Lung (tissue), 12 donors: ENCODE measurements around the gene RXRA. TPM values are rescaled to one million over a fixed set of nuclear protein-coding genes. Genes with fewer than 3 reads are reported as not detected.

ENCODE experiments used
- ATAC-seq: fragments of 200-7000 bp; cut with Tn5 transposase; one replicate; pipeline ENCODE4 v1.9.1; 2020; ENCODE audit warnings: moderate number of reproducible peaks; ENCODE audit not compliant: insufficient read depth, low FRiP score
- DNase-seq, 3 donors: peaks; one replicate each; pipeline ENCODE4 v3.0.0-alpha.2; 2013 to 2017
- H3K27ac ChIP-seq, 2 donors: one replicate each; pipeline ENCODE4 v1.5.1; 2013; ENCODE audit warnings: mild to moderate bottlenecking in 2 of 2, moderate library complexity in 2 of 2, control low read depth in 1 of 2, inconsistent platforms in 1 of 2, low read depth in 1 of 2, low read length in 1 of 2
- H3K27me3 ChIP-seq, 3 donors: one replicate each; pipeline ENCODE4 v1.5.1; 2013; ENCODE audit warnings: low read length in 2 of 3; ENCODE audit not compliant: control insufficient read depth in 3 of 3, insufficient read depth in 3 of 3
- H3K36me3 ChIP-seq, 4 donors: one replicate each; pipeline ENCODE4 v1.5.1; 2013; ENCODE audit warnings: low read length in 4 of 4, mild to moderate bottlenecking in 1 of 4, moderate library complexity in 1 of 4; ENCODE audit not compliant: control insufficient read depth in 4 of 4, insufficient read depth in 4 of 4
- H3K4me1 ChIP-seq, 5 donors: one replicate each; pipeline ENCODE4 v1.5.1; 2013; ENCODE audit warnings: low read length in 5 of 5, mild to moderate bottlenecking in 2 of 5, moderate library complexity in 1 of 5; ENCODE audit not compliant: control insufficient read depth in 5 of 5, insufficient read depth in 5 of 5
- H3K4me3 ChIP-seq: one replicate; pipeline ENCODE4 v1.5.1; 2013; ENCODE audit warnings: mild to moderate bottlenecking, control low read depth, moderate library complexity
- H3K9ac ChIP-seq, 2 donors: one replicate each; pipeline ENCODE4 v1.5.1; 2013; ENCODE audit warnings: low read length in 2 of 2, control low read depth in 1 of 2; ENCODE audit not compliant: insufficient read depth in 1 of 2
- H3K9me3 ChIP-seq, 4 donors: one replicate each; pipeline ENCODE4 v1.5.1; 2013; ENCODE audit warnings: low read length in 3 of 4, mild to moderate bottlenecking in 1 of 4, moderate library complexity in 1 of 4; ENCODE audit not compliant: control insufficient read depth in 4 of 4, insufficient read depth in 3 of 4
- WGBS, 2 donors: extraction: QIAGEN DNeasy Blood & Tissue Kit; methylation state at CpG; one replicate each; pipeline ENCODE4 v1.1.7; 2013; 5-methylcytosine and 5-hydroxymethylcytosine counted together
- polyA plus RNA-seq, 2 donors: library from polyadenylated mRNA; stranded (reverse); fragments of 200-250 nt; gene quantifications; one replicate each; pipeline ENCODE4 v1.2.1, GENCODE V29; 2013
- total RNA-seq, 2 donors: library from RNA; depleted of rRNA in 1 of 2; stranded (reverse); fragments of >200 nt in 1 of 2; gene quantifications; one replicate each; pipeline ENCODE4 v1.2.1, GENCODE V29; 2014 to 2021
- TF ChIP-seq, protein P1 (sequence below): IDR thresholded peaks from 2 replicates; pipeline ENCODE4 v1.5.1; 2012; ENCODE audit warnings: mild to moderate bottlenecking; ENCODE audit errors: control extremely low read depth, extremely low read depth
- donor health status: control.
- donor health status: control.
- donor health status: Bipolar disorder and iron deficiency.
- donor health status: healthy.
- donor health status: DM: yes; HTN: yes; CAD: no.

RXRA gene
- total and polyA plus RNA-seq, 4 donors, result 24.2 to 85.2 (median 52.2) TPM

DNA sequence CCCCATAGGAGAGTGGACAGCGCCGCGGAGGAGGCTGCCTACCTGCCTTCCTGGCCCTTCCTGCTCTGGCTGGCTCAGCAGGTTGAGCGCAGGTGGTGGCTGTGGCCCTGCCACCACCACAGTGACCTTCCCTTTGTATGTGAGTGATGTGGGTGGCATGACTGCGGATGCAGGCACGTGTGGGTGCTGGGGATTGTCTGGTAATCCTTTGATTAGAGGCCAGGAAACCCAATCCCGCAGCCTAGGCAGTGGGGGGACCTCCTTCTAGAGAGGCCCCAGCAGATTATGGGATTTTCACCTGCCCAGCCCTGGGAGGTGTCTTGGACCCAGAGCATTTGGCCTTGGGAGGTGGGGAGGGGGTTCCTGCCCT lies 16.5 kb downstream of the RXRA start:
- Histone ChIP-seq H3K9ac (no peak overlapping the region), H3K27me3 (no peaks in the 10 kb centered on the region), H3K4me1 (peaks cover 13 to 84% (median 45%) of the 10 kb centered on the region in 5 donors), H3K27ac (no peak overlapping the region), H3K4me3 (no peak overlapping the region), H3K9me3 (no peaks in the 10 kb centered on the region), H3K36me3 (no peaks in the 10 kb centered on the region)
- DNase-seq (no peak), ATAC-seq (no peak)
- TF ChIP-seq, protein P1, sequence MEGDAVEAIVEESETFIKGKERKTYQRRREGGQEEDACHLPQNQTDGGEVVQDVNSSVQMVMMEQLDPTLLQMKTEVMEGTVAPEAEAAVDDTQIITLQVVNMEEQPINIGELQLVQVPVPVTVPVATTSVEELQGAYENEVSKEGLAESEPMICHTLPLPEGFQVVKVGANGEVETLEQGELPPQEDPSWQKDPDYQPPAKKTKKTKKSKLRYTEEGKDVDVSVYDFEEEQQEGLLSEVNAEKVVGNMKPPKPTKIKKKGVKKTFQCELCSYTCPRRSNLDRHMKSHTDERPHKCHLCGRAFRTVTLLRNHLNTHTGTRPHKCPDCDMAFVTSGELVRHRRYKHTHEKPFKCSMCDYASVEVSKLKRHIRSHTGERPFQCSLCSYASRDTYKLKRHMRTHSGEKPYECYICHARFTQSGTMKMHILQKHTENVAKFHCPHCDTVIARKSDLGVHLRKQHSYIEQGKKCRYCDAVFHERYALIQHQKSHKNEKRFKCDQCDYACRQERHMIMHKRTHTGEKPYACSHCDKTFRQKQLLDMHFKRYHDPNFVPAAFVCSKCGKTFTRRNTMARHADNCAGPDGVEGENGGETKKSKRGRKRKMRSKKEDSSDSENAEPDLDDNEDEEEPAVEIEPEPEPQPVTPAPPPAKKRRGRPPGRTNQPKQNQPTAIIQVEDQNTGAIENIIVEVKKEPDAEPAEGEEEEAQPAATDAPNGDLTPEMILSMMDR, result no peak
- WGBS, 2 donors, result 78 to 89% methylated on average over 7 of the region's 7 CpGs

DNA sequence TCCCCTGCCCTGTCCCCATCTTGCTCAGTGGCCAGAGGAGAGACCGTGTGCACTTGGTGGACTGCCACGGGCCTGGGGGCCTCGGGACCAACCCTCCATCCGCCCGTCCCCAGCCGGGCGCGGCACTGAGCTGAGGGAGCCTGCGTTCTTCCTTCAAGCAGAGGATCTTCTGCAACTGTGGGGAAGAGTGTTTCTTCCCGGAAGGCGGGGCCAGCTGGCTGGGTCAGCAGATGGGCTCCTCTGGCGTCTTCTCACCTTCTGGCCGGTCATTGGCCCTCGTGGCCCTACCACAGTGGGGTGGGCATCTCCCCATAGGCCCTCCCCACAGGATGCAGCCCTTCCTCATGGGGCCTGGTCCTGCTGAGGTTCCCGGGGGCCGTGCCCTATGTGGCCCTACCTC lies 17.4 kb downstream of the RXRA start:
- H3K4me1 ChIP-seq, result peaks cover 6 to 79% (median 37%) of the 10 kb centered on the region in 5 donors
- no peaks in the 10 kb centered on the region for H3K9me3 ChIP-seq
- H3K4me3 ChIP-seq, result no peak overlapping the region
- H3K9ac ChIP-seq, result no peak overlapping the region
- DNase-seq (no peak), ATAC-seq (no peak)
- H3K27ac ChIP-seq, result peak overlapping the region; percentile 3 to 69
- no peaks in the 10 kb centered on the region for H3K27me3 ChIP-seq
- WGBS, 2 donors, result 45 to 52% methylated on average over 16 of the region's 16 CpGs
- TF ChIP-seq, protein P1, result no peak
- no peaks in the 10 kb centered on the region for H3K36me3 ChIP-seq

DNA sequence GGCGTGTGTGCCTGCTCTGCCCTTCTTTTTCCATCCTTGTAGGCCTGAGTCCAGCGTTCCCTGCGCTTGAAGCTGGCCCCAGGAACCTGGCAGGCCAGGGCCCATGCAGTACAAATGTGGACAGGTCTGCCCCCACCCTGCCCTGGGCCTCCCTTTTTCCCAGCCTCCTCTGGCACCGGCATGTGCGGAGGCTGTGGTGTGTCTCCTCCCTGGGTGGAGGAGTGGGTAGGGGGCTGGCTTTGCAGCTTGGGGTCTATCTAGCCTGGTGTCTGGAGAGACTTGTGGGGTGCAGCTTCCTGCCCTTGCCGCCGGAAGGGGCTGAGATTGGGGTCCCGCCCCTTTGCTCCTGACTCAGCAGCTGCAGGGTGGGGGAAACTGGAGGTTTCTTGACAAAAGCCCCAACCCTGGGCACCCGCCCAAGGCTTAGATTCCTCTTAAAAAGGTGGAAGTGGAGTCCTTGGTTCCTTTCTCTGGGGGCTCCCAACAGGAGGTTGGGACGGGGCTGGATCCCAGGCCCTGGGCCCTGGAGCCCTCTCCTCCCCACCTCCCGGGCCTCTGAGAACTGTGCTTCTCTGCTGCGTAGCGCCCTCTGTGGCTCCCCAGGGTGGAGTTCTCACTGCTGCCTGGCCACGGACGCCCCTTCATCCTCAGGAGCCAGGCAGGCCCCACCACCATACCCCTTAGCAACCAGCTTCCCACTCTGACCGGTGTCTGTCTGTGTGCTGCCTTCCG lies 18.0 kb downstream of the RXRA start:
- no peak for DNase-seq
- no peak overlapping the region for H3K4me3 ChIP-seq
- peaks cover 4 to 79% (median 31%) of the 10 kb centered on the region in 5 donors for H3K4me1 ChIP-seq
- no peaks in the 10 kb centered on the region for H3K27me3 ChIP-seq
- H3K9ac ChIP-seq, result no peak overlapping the region
- WGBS, 2 donors, result 30 to 51% methylated on average over 16 to 17 of the region's 17 CpGs
- peak overlapping the region; percentile 3 to 69 for H3K27ac ChIP-seq
- H3K36me3 ChIP-seq, result no peaks in the 10 kb centered on the region
- TF ChIP-seq, protein P1, result no peak
- H3K9me3 ChIP-seq, result no peaks in the 10 kb centered on the region
- ATAC-seq, result peak; percentile 39
